Lower leg skin (tissue), 3 donors: ENCODE data around the gene PRMT7.

Experiments used
- POLR2A ChIP-seq, 2 donors: fragments of 450-650 bp; IDR thresholded peaks; one replicate each; pipeline ENCODE4 v1.6.1; 2016 to 2017; ENCODE audit warnings: antibody characterized with exemption in 2 of 2, mild to moderate bottlenecking in 1 of 2, moderate library complexity in 1 of 2
- TF ChIP-seq, protein P1 (sequence below), 3 donors: fragments of 450-650 bp; IDR thresholded peaks; one replicate each; pipeline ENCODE4 v1.5.1; 2016; ENCODE audit warnings: antibody characterized with exemption in 3 of 3, mild to moderate bottlenecking in 3 of 3, moderate library complexity in 2 of 3

DNA sequence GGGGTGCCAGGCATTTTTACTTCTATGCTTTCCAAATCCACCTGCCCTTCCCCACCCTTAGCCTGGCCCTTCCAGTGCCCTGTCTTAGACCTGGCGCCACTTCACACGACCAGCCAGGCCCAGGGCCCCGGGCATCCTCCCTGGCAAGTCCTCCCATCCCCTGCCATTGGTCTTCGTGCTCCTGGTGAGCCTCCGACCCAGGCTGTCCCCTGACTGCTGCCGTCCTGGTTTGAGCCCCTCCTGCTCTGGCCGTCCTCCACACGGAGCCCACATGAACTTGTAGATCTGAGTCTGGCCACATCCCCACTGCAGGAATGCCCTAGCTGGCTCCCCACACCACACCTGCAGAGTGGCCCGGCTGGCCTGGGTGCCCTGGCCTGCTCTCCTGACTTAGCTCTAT lies 44.0 kb downstream of the PRMT7 start:
- TF ChIP-seq, protein P1, sequence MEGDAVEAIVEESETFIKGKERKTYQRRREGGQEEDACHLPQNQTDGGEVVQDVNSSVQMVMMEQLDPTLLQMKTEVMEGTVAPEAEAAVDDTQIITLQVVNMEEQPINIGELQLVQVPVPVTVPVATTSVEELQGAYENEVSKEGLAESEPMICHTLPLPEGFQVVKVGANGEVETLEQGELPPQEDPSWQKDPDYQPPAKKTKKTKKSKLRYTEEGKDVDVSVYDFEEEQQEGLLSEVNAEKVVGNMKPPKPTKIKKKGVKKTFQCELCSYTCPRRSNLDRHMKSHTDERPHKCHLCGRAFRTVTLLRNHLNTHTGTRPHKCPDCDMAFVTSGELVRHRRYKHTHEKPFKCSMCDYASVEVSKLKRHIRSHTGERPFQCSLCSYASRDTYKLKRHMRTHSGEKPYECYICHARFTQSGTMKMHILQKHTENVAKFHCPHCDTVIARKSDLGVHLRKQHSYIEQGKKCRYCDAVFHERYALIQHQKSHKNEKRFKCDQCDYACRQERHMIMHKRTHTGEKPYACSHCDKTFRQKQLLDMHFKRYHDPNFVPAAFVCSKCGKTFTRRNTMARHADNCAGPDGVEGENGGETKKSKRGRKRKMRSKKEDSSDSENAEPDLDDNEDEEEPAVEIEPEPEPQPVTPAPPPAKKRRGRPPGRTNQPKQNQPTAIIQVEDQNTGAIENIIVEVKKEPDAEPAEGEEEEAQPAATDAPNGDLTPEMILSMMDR (IDR thresholded peaks at IDR 0.05), result no peak
- TF ChIP-seq POLR2A (IDR thresholded peaks at IDR 0.05), result no peak
